ENCODE data around the gene MRPL34.

MRPL34 gene

DNA sequence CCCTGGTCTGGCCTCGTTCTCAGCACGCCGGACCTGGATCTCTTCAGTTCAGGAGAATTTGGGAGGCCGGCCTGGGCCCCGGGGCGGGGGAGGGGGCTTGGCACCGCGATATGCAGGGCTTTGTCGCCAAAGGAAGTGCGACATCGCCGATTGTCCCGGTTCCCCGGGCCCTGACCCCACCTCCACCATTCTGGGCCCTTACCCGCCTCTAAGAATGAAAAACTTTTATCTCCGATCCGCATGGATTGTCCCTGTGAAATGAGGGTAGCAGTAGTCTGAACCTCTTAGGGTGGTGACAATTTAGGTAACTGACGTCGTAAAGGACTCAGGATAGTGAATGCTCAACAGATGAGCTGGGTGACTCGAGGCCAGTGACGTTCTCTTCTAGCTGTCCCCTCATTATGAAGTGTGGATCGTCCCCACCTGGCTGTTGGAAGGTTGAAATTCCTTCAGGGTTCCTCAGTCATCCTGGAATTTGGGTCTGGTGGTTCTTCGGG lies 4.3 kb downstream of the MRPL34 start:
- DNase-seq (ENCODE audit: low read depth, low spot score): no peak

DNA sequence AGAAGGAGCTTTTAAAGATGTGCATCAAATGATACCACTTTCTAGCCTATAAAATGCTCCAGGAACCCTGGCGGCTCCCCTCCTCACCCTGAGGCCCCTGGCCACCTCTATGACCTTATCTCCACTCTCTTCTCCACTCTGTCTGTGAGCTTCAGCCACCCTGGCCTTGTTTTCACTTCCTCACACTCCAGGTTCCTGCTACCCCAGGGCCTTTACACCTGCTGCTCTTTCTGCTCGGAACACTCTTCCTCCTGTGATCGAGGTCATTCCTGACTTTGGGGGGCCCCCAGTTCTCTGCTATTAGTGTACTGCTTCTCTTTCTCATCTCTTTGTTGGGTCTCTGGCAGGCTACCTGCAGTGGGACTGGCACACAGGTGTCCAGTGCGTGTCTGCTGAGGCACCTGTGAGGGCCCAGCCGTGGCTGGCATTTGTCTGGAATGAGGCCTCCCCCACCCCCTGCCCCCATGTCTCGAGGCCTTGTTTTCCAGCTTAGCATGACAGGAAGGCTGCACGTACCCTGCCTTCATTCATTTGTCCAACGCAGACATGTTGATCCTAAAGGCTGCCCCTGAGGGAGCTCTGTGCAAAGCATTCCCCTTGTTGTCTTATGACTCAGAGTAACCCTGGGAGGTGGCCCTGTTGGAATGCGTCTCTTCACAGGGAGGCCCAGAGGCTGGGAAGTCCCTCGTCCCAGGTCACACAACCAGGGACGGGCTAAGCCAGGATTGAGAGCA lies 6.0 kb downstream of the MRPL34 start:
- DNase-seq (ENCODE audit: low read depth, low spot score): peak; percentile 90

DNA sequence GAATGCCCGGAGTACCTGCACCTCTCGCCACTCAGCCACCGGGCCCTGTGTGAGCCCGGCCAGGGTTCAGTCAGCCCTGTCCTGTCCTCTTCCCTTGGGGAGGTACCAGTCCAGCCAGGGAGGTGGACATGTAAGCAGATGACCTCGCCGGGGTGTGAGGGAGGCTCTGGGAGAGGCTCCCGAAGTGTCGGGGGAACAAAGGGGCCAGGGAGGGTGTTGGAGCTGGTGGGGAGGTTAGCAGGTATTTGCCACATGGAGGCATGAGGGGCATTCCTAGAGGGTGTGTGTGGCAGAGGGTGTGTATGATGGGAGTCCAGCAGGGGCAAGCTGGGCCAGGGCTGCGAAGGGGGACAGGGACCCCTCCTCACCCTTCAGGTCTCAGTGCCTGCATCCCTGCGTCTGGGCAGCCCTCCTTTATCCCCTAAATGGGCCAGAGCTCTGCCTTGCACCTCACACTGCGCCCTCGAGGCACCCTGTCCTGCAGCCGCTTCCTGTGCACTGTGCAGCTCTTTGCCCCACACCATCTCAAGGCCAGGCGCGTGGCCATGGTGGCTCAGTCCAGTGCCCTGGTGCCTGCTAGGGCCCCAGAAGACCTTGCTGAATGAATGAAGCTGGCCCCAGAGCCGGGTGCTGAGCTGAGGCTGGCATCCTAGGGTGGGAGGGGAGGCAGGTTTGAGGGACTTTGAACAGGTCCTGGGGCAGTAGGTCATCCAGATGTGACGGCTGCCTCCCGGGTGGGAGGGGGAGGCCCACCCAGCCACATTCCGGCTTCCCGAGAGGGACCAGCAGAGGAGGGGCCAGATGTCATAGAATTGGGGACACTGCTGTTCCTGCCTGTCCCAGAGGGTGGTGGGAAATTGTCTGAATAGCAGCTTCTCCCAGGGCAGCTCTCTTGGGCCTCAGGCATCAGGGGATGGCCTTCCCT lies 6.8 kb downstream of the MRPL34 start:
- DNase-seq (ENCODE audit: low read depth, low spot score): no peak

DNA sequence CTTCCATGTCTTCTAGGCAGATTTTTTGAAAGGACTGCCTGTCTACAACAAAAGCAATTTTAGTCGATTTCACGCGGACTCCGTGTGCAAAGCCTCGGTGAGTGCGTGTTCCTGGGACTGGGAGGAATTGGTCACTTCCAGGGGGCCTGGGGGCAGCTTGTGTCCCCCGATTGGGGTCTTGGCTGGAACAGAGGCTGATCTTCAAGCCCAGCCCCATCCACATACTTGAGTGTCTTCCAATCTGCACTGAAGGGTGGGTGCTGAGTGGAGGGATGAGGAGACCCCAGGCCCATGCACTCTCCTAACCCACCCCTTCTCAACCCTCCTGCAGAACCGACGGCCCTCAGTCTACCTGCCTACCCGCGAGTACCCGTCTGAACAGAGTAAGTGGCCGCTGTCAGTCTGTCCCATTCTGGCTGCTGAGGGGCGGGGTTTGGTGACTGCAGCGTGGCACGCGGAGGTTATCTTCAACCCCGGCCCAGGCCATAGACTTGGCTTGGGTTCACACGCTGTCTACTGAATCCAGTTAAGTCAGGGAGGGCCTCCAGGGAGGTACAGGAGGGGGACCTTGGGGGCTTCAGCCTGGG lies 8.4 kb downstream of the MRPL34 start:
- DNase-seq (ENCODE audit: low read depth, low spot score): peak; percentile 0

GRCh38 chr19:17318966-17319365 lies 13.3 kb downstream of the MRPL34 start:
- DNase-seq (ENCODE audit: low read depth, low spot score): no peak

- no peak for DNase-seq (ENCODE audit: low read depth, low spot score)
These were observed 14.0 kb downstream of the MRPL34 start for GRCh38 chr19:17319473-17320238.

- no peak for DNase-seq (ENCODE audit: low read depth, low spot score)
These were observed 14.8 kb downstream of the MRPL34 start for GRCh38 chr19:17320435-17320834.

DNA sequence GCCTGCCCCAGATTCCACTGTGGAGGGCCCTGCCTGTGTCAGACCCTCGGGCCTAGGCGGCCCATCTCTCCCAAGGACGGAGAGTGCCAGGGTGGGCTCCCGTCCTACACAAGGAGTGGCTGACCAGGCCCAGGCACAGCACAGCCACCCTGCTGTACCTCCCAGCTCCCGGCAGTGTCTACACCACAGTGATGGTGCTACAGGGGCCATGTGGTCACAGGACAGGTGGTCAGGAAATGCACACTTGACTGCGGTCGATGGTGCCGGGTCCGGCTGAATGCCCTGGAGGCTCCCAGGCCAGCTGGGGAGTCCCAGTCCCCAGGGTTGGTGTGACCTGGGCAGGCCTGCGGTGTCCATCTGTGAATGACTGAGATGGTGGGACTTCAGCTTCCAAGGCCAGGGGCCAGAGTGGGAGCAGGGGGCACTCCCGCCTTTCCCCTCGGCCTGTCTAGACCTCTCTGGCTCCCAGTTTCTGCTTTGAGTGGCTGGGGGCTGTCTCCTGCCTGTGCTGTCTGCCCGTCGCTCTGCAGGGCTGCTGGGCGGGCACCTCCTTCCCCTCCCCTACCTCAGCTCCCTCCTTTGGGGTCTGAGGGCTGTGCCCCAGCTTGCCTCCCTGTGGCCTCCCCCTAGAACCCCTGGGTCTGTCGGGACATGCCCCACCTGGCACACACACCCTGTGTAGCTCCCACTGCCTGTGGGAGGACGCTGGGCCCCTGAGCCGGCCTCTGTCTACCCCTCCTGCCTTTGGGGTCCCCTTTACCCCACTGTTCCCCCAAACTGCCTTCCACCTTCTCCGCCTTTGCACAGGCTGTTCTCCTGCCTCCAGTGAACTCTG lies 16.2 kb downstream of the MRPL34 start:
- no peak for DNase-seq (ENCODE audit: low read depth, low spot score)

GRCh38 chr19:17322854-17323253 lies 17.2 kb downstream of the MRPL34 start:
- DNase-seq (ENCODE audit: low read depth, low spot score): no peak

DNA sequence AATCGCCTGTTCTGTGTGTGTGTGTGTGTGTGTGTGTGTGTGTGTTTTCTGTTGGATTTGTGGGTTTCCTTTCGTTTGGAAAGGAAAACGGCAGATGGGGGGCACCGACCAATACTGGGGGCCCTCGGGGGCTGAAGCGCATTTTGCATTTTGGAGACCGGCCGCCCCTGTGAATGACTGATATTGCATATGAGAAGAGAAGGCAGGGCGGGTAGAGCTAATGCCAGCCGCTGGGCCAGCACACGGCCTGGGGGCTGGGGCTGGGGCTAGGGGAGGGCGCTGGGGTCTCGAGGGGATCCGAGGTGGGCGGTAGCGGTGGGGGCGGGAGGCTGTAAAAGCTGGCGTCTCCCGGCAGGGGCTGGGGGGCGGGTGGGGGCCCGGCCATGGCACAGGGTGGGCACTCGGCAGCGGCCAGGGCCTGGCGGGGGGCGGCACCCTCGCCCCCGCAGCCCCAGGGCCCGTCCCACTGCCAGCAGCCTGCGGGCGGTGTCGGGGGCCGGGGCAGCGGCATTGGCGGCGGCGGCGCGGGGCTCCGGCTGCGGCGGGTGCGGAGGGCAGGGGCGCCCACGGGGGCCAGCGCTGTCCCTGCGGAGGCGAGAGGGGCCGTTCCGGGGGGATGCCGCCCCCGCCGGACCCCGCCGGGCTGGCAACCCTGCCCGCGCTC lies 17.8 kb downstream of the MRPL34 start:
- no peak for DNase-seq (ENCODE audit: low read depth, low spot score)

GRCh38 chr19:17323964-17324332 lies 18.3 kb downstream of the MRPL34 start:
- DNase-seq (ENCODE audit: low read depth, low spot score): no peak

GRCh38 chr19:17324357-17325114 lies 18.9 kb downstream of the MRPL34 start:
- DNase-seq (ENCODE audit: low read depth, low spot score): no peak

GRCh38 chr19:17325133-17325532 lies 19.5 kb downstream of the MRPL34 start:
- no peak for DNase-seq (ENCODE audit: low read depth, low spot score)

- peak; percentile 85 for DNase-seq (ENCODE audit: low read depth, low spot score)
These were observed 20.4 kb downstream of the MRPL34 start for GRCh38 chr19:17325881-17326594.

DNA sequence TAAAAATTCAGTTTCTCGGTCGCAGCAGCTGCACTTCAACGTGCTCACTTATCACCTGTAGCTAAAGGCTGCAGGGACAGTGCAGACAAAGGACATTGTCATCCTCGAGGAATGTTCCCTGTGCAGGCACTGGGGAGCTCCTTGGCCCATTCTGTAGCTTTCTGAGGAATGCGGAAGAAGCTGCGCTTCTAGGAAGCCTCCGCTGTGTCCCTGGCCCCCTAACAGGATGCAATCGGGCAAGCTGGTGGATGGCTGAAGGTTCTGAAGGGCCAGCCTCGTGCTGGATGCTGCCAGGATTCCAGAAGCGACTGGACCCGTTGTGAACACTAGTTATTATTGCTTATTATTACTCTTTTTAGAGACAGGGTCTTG lies 20.9 kb downstream of the MRPL34 start:
- no peak for DNase-seq (ENCODE audit: low read depth, low spot score)

DNA sequence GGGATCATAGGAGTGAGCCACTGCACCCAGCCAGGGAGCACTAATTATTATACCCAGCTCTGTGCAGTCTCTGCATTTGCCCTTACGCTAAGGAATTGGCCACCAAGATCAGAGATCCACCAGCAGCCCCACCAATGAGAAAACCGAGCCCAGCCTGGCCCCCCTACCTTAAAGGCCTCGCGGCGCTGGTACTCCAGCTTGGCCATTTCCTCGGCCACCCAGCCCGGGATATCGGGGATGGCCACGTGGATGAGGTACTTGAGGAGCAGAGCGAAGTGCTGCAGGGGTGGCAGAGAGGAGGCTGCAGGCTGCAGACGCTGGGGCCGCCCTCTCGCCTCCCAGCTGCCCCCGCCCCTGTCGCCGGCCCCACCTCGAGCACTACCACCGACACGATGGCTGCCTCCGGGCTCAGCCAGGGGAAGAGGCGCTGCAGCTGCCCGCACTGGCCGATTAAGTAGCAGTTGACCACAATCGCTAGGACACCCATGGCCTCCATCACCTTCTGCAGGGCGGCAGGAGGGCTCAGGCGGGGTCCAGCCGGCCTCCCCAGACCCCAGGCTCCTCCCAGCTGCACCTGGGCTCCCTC lies 21.5 kb downstream of the MRPL34 start:
- DNase-seq (ENCODE audit: low read depth, low spot score): no peak

GRCh38 chr19:17327654-17328516 lies 22.2 kb downstream of the MRPL34 start:
- no peak for DNase-seq (ENCODE audit: low read depth, low spot score)
